Measurements from ENCODE around the gene TIAM2. TPM values are rescaled to one million over a fixed set of nuclear protein-coding genes. Genes with fewer than 3 reads are reported as not detected.

TIAM2 gene
- total RNA-seq, 2 donors from 2014 or later: 5.1 to 6.7 TPM

GRCh38 chr6:155234687-155235086 is 239.6 kb downstream of the TIAM2 start:
- Histone ChIP-seq H3K27ac (no peak overlapping the region), H3K4me1 (no peaks in the 10 kb centered on the region), H3K4me3 (no peak overlapping the region), H3K9ac (ENCODE audit: low read depth in 2 of 2, low read length in 2 of 2) (no peak overlapping the region), H3K9me3 (no peaks in the 10 kb centered on the region), H3K36me3 (no peaks in the 10 kb centered on the region), H3K27me3 (no peaks in the 10 kb centered on the region)
- no peak for TF ChIP-seq CTCF (IDR thresholded peaks at IDR 0.05)
- no peak for DNase-seq
- intact Hi-C loops (cut with DNase I): no loop called here

GRCh38 chr6:155235087-155235486 is 240.0 kb downstream of the TIAM2 start:
- no peak for TF ChIP-seq CTCF (IDR thresholded peaks at IDR 0.05)
- no peak overlapping the region for H3K9ac ChIP-seq (ENCODE audit: low read depth in 2 of 2, low read length in 2 of 2)
- DNase-seq: no peak
- H3K27ac ChIP-seq: no peak overlapping the region
- no peaks in the 10 kb centered on the region for H3K27me3 ChIP-seq
- no peak overlapping the region for H3K4me3 ChIP-seq
- H3K36me3 ChIP-seq: no peaks in the 10 kb centered on the region
- intact Hi-C loops (cut with DNase I): no loop called here
- no peaks in the 10 kb centered on the region for H3K4me1 ChIP-seq
- no peaks in the 10 kb centered on the region for H3K9me3 ChIP-seq

GRCh38 chr6:155237613-155238012 is 242.5 kb downstream of the TIAM2 start:
- intact Hi-C loops (cut with DNase I): no loop called here

GRCh38 chr6:155240905-155241600 is 245.9 kb downstream of the TIAM2 start:
- Histone ChIP-seq H3K4me1 (no peaks in the 10 kb centered on the region), H3K27ac (no peak overlapping the region), H3K36me3 (no peaks in the 10 kb centered on the region), H3K4me3 (no peak overlapping the region), H3K9me3 (no peaks in the 10 kb centered on the region), H3K9ac (ENCODE audit: low read depth in 2 of 2, low read length in 2 of 2) (no peak overlapping the region), H3K27me3 (no peaks in the 10 kb centered on the region)
- intact Hi-C loops (cut with DNase I): no loop called here
- no peak for DNase-seq
- TF ChIP-seq CTCF (IDR thresholded peaks at IDR 0.05): no peak

More at GRCh38 chr6:155237613-155238012, 242.5 kb downstream of the TIAM2 start:
- Histone ChIP-seq H3K9me3 (no peaks in the 10 kb centered on the region), H3K27ac (no peak overlapping the region), H3K4me1 (no peaks in the 10 kb centered on the region), H3K36me3 (no peaks in the 10 kb centered on the region), H3K9ac (ENCODE audit: low read depth in 2 of 2, low read length in 2 of 2) (no peak overlapping the region), H3K27me3 (no peaks in the 10 kb centered on the region), H3K4me3 (no peak overlapping the region)
- TF ChIP-seq CTCF (IDR thresholded peaks at IDR 0.05): no peak
- DNase-seq: no peak

GRCh38 chr6:155241966-155242365 is 246.9 kb downstream of the TIAM2 start:
- TF ChIP-seq CTCF (IDR thresholded peaks at IDR 0.05): no peak
- intact Hi-C loops (cut with DNase I): no loop called here
- Histone ChIP-seq H3K4me1 (no peaks in the 10 kb centered on the region), H3K9me3 (no peaks in the 10 kb centered on the region), H3K27ac (no peak overlapping the region), H3K36me3 (no peaks in the 10 kb centered on the region), H3K9ac (ENCODE audit: low read depth in 2 of 2, low read length in 2 of 2) (no peak overlapping the region), H3K27me3 (no peaks in the 10 kb centered on the region), H3K4me3 (no peak overlapping the region)
- no peak for DNase-seq
